WERI-Rb-1 (cell line): ENCODE measurements around the gene DNAJC16.
"Not testable (repeated sequence)": the region's sequence is repeated elsewhere in the genome, so short reads cannot be mapped to it uniquely, and the experiment has no call there.

Experiments used
- DNase-seq: peaks from one replicate; pipeline ENCODE4 v3.0.0-alpha.2; 2020
- H3K27ac ChIP-seq: fragments of 250-450 bp; sonication (Bioruptor Pico); 2 replicates; pipeline ENCODE4 v1.5.1; 2020; ENCODE audit warnings: mild to moderate bottlenecking, moderate library complexity
- H3K27me3 ChIP-seq: fragments of 250-450 bp; sonication (Bioruptor Pico); 2 replicates; pipeline ENCODE4 v1.5.1; 2021; ENCODE audit warnings: mild to moderate bottlenecking, low read depth, moderate library complexity; ENCODE audit not compliant: insufficient read depth, severe bottlenecking
- H3K36me3 ChIP-seq: fragments of 250-450 bp; sonication (Bioruptor Pico); 2 replicates; pipeline ENCODE4 v1.5.1; 2020; ENCODE audit warnings: mild to moderate bottlenecking, moderate library complexity
- H3K4me3 ChIP-seq: 2 replicates; pipeline ENCODE4 v1.5.1; 2011; ENCODE audit warnings: low read depth, mild to moderate bottlenecking, control low read depth, low read length
- H3K9me3 ChIP-seq: fragments of 250-450 bp; sonication (Bioruptor Pico); 2 replicates; pipeline ENCODE4 v1.5.1; 2021; ENCODE audit warnings: mild to moderate bottlenecking, moderate library complexity; ENCODE audit not compliant: severe bottlenecking
- TF ChIP-seq, protein P1 (sequence below): IDR thresholded peaks from 2 replicates; pipeline ENCODE4 v1.5.1; 2011; ENCODE audit warnings: low read depth, mild to moderate bottlenecking, control low read depth, inconsistent platforms, low read length

DNAJC16 gene

DNA sequence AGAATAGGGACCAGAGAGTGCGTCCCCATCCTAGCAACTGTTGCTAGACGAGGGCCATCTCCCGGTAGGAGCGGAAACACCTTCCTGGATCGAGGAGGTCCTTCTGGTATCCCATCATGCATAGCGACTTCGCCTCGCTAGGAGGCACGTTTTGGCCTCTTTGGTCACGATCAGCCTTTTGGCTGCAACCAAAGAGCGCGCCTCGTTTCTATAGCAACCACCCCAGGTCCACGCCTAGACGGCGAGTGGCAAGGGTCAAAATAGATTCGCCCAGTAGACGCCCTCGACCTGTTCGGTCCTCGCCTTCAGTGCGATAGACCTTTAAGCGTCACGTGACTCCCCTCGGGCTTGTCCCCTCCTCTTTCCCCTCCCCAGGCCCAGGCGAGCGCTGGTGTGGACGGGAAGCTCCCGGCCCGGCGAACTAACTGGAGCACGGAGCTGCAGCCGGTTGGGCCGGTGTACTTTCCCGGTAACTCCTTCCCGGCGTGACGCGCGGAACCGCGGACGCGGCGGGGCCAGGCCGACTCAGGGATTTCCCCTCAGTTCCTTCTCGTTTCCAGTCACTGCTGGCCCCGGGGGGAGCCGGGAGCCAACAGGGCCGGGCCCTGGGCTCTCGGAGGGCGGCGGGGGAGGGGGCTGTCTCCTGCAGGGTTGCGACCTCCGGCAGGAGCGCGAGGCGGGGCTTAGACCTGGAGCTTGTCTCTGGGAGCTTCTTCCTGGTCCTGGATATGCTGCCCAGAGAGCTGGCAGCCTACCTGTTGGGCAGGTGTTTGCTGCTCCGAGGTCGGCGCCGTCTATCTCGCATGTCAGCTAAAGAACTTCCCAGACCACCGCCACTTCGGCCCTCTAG, at the start of gene DNAJC16:
DNAJC16 (plus strand) TSS at position 359 of the 850 bp plus-strand sequence. CDS start 2,258 bp downstream, outside the sequence.
- Histone ChIP-seq H3K27ac (peak within 1 kb of the TSS; percentile 88), H3K36me3 (peaks cover 16% of the 10 kb centered on the region), H3K9me3 (no peaks in the 10 kb centered on the region), H3K27me3 (no peaks in the 10 kb centered on the region), H3K4me3 (peak within 1 kb of the TSS; percentile 93)
- TF ChIP-seq, protein P1, sequence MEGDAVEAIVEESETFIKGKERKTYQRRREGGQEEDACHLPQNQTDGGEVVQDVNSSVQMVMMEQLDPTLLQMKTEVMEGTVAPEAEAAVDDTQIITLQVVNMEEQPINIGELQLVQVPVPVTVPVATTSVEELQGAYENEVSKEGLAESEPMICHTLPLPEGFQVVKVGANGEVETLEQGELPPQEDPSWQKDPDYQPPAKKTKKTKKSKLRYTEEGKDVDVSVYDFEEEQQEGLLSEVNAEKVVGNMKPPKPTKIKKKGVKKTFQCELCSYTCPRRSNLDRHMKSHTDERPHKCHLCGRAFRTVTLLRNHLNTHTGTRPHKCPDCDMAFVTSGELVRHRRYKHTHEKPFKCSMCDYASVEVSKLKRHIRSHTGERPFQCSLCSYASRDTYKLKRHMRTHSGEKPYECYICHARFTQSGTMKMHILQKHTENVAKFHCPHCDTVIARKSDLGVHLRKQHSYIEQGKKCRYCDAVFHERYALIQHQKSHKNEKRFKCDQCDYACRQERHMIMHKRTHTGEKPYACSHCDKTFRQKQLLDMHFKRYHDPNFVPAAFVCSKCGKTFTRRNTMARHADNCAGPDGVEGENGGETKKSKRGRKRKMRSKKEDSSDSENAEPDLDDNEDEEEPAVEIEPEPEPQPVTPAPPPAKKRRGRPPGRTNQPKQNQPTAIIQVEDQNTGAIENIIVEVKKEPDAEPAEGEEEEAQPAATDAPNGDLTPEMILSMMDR = peak; percentile 52; the same call in 1 of the 2 replicates
- DNase-seq = peak; percentile 99

DNA sequence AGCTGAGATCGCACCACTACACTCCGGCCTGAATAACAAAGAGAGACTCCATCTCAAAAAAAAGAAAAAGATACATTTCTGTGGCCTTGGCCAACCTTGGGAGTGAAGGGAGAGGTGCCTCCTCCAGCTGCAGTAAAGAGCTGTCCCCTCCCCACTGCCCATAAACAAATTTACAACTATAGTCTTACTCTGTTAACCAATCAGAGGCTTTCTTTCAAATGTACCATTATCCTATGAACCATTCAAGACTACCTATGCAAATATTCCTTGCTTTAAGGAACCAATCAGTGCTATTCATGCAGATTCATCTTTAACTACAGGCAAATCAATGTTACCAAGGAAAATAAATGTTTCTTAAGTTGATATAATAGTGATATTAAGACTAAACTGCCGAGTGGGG, 49.7 kb upstream of the DNAJC16 start:
- DNase-seq = no peak
- TF ChIP-seq, protein P1 = no peak

GRCh38 chr1:15477646-15478212, 48.9 kb upstream of the DNAJC16 start:
- no peak overlapping the region for H3K4me3 ChIP-seq
- no peak overlapping the region for H3K27ac ChIP-seq
- no peaks in the 10 kb centered on the region for H3K27me3 ChIP-seq
- no peak for DNase-seq
- no peaks in the 10 kb centered on the region for H3K36me3 ChIP-seq
- H3K9me3 ChIP-seq = no peaks in the 10 kb centered on the region
- TF ChIP-seq, protein P1 = no peak

More for the DNA sequence above, 49.7 kb upstream of the DNAJC16 start:
- H3K4me3 ChIP-seq = no peak overlapping the region
- no peaks in the 10 kb centered on the region for H3K36me3 ChIP-seq
- no peaks in the 10 kb centered on the region for H3K27me3 ChIP-seq
- H3K27ac ChIP-seq = no peak overlapping the region
- no peaks in the 10 kb centered on the region for H3K9me3 ChIP-seq

- Histone ChIP-seq H3K36me3 (no peaks in the 10 kb centered on the region), H3K27ac (no peak overlapping the region), H3K27me3 (no peaks in the 10 kb centered on the region), H3K9me3 (no peaks in the 10 kb centered on the region), H3K4me3 (no peak overlapping the region)
- TF ChIP-seq, protein P1 = no peak
- DNase-seq = no peak
Measured at GRCh38 chr1:15479654-15480347, 46.8 kb upstream of the DNAJC16 start.

DNA sequence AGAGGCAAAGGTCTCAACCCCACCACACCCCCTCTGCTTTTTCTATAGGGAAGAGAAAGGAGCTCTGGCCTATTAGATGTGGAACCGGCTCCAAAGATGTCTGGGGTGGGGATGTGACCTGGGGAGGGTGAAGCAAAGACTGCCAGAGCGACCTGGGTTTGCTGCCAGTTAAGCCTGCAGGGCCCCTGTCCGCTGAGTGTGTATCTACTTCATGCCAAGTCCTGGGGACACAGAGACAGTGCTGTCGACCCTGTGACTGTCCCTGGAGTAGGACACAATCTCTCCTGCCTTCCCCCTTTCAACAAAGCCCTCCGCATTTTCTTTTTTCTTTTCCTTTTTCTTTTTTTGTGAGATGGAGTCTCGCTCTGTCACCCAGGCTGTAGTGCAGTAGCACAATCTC, 44.2 kb upstream of the DNAJC16 start:
- not testable (repeated sequence) for H3K9me3 ChIP-seq, H3K4me3 ChIP-seq, DNase-seq, H3K27ac ChIP-seq, H3K27me3 ChIP-seq, H3K36me3 ChIP-seq

GRCh38 chr1:15482983-15483543, 43.6 kb upstream of the DNAJC16 start:
- not testable (repeated sequence) for H3K4me3 ChIP-seq, DNase-seq, H3K36me3 ChIP-seq, H3K27me3 ChIP-seq, H3K9me3 ChIP-seq
- peak overlapping the region; percentile 21; the same call in 1 of the 2 replicates for H3K27ac ChIP-seq
